PC-9 (cell line): Measurements from ENCODE around the gene IMMT. TPM values are rescaled to one million over a fixed set of nuclear protein-coding genes. Genes with fewer than 3 reads are reported as not detected.

Source experiments
- BruUV-seq: library from RNA; stranded (reverse); fragments of 400-500 nt; replicated peaks from 2 replicates; lab custom pipeline; 2021; lab: Mats Ljungman, UMichigan
- CTCF ChIA-PET: fragments of 300-600 bp; sonication (Branson Sonifier 250); formaldehyde crosslinking; loops from one replicate; lab custom pipeline; 2022; ENCODE audit warnings: antibody characterized with exemption; lab: Charles Lee
- POLR2A ChIA-PET: fragments of 300-600 bp; sonication (Branson Sonifier 250); formaldehyde crosslinking; loops from one replicate; lab custom pipeline; 2022; ENCODE audit warnings: antibody characterized with exemption; ENCODE audit not compliant: unreplicated experiment; lab: Charles Lee
- DNase-seq, 2 experiments: peaks; one replicate each; pipeline versions ENCODE4 v3.0.0 to v3.0.0-alpha.2; 2015 to 2022; ENCODE audit warnings: mixed read lengths in 1 of 2
- H2AFZ ChIP-seq: fragments of 200-600 bp; sonication (generic); 2 replicates; pipeline ENCODE4 v1.8.1; 2017; ENCODE audit warnings: antibody characterized with exemption
- H3F3A ChIP-seq: fragments of 200-600 bp; sonication (generic); 2 replicates; pipeline ENCODE4 v1.8.1; 2017; ENCODE audit warnings: antibody characterized with exemption, mild to moderate bottlenecking, low read depth; ENCODE audit not compliant: insufficient read depth
- H3K27ac ChIP-seq: fragments of 200-600 bp; sonication (generic); 2 replicates; pipeline ENCODE4 v1.6.1; 2016; ENCODE audit warnings: mixed run types
- H3K27me3 ChIP-seq: fragments of 200-600 bp; sonication (generic); 2 replicates; pipeline ENCODE4 v1.6.1; 2016; ENCODE audit warnings: low read depth, mixed run types; ENCODE audit not compliant: insufficient read depth
- H3K36me3 ChIP-seq: fragments of 200-600 bp; sonication (generic); 2 replicates; pipeline ENCODE4 v1.6.1; 2016; ENCODE audit warnings: low read depth, mixed run types
- H3K4me1 ChIP-seq: fragments of 200-600 bp; sonication (generic); replicated peaks from 2 replicates; pipeline ENCODE4 v1.6.1; 2016; ENCODE audit warnings: mixed run types; ENCODE audit not compliant: insufficient read depth
- H3K4me2 ChIP-seq: fragments of 200-600 bp; sonication (generic); 2 replicates; pipeline ENCODE4 v1.6.1; 2017; ENCODE audit warnings: mixed run types
- H3K4me3 ChIP-seq: fragments of 200-600 bp; sonication (generic); 2 replicates; pipeline ENCODE4 v1.6.1; 2016; ENCODE audit warnings: mixed run types
- H3K79me2 ChIP-seq: fragments of 200-600 bp; sonication (generic); 2 replicates; pipeline ENCODE4 v1.6.1; 2017; ENCODE audit warnings: low read depth, mixed run types
- H3K9me2 ChIP-seq: fragments of 200-600 bp; sonication (generic); 2 replicates; pipeline ENCODE4 v1.8.1; 2017; ENCODE audit warnings: mild to moderate bottlenecking; ENCODE audit not compliant: insufficient read depth
- H3K9me3 ChIP-seq: fragments of 200-600 bp; sonication (generic); 2 replicates; pipeline ENCODE4 v1.8.1; 2016; ENCODE audit warnings: low read depth; ENCODE audit not compliant: insufficient read depth
- H4K20me1 ChIP-seq: fragments of 200-600 bp; sonication (generic); 2 replicates; pipeline ENCODE4 v1.8.1; 2017; ENCODE audit not compliant: insufficient read depth
- EZH2 ChIP-seq: fragments of 200-600 bp; sonication (generic); IDR thresholded peaks from 2 replicates; pipeline ENCODE4 v1.8.0; 2017; ENCODE audit warnings: antibody characterized with exemption, low read depth
- intact Hi-C: fragments of 100-400 bp; cut with micrococcal nuclease; formaldehyde crosslinking; loops from one replicate; pipeline ENCODE4 v1.10.0; 2022; ENCODE audit not compliant: unreplicated experiment
- total RNA-seq: library from RNA; stranded (reverse); gene quantifications from 2 replicates; pipeline ENCODE4 v1.2.3, GENCODE V29; 2021
- TF ChIP-seq, protein P1 (sequence below): fragments of 200-600 bp; sonication (generic); conservative IDR thresholded peaks from 2 replicates; pipeline ENCODE4 v1.6.1; 2017; ENCODE audit warnings: mixed run types, antibody characterized with exemption, mild to moderate bottlenecking, moderate library complexity

IMMT gene
- total RNA-seq, 1 experiment from 2014 or later = 114 TPM

DNA sequence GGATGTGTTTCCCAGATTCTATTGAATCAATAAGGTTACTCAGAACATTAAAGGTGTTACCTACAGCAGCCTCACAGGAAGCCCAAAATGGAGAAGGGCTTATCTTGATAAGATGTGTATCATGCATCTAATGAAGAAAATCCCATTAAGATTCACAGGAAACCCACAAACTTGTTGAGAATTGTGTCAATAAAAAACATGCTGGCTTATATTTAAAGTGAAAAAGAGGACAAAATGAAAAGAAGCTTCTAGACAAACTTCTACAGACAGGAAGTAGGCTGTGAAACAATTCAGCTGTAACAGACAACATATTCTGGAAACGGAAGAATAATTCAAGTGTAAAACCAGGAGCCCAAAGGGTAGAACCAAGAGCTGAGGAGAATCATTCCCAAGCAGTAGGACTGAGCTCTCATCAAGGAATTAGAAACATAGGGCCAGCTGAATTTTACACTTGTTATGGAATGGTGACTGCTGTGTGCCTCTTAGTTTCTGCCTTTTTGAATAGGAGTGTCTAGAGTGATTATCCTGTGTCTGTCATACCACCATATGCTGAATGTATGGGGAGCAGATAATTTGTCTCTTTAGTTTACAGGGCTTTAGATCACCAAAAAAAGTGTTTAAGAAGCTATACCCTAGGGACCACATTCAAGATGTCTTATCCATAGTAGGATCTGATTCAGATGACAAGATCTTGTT, 9.6 kb downstream of the IMMT start:
- Histone ChIP-seq H3K27me3 (no peaks in the 10 kb centered on the region), H3K4me2 (no peak overlapping the region), H3K79me2 (peaks cover 96% of the 10 kb centered on the region), H2AFZ (no peak overlapping the region), H4K20me1 (peaks cover 85% of the 10 kb centered on the region), H3K9me2 (no peaks in the 10 kb centered on the region), H3F3A (peaks cover 7% of the 10 kb centered on the region; the same call in 1 of the 2 replicates), H3K9me3 (no peaks in the 10 kb centered on the region), H3K27ac (0 out of 2 replicates have a peak overlapping the region, but pooled peaks have one; percentile 11), H3K4me3 (no peak overlapping the region), H3K4me1 (no peaks in the 10 kb centered on the region), H3K36me3 (peaks cover 14% of the 10 kb centered on the region)
- BruUV-seq = no TSS peak
- CTCF ChIA-PET = no interaction called here
- POLR2A ChIA-PET = no interaction called here
- intact Hi-C loops = no loop called here
- TF ChIP-seq, protein P1, sequence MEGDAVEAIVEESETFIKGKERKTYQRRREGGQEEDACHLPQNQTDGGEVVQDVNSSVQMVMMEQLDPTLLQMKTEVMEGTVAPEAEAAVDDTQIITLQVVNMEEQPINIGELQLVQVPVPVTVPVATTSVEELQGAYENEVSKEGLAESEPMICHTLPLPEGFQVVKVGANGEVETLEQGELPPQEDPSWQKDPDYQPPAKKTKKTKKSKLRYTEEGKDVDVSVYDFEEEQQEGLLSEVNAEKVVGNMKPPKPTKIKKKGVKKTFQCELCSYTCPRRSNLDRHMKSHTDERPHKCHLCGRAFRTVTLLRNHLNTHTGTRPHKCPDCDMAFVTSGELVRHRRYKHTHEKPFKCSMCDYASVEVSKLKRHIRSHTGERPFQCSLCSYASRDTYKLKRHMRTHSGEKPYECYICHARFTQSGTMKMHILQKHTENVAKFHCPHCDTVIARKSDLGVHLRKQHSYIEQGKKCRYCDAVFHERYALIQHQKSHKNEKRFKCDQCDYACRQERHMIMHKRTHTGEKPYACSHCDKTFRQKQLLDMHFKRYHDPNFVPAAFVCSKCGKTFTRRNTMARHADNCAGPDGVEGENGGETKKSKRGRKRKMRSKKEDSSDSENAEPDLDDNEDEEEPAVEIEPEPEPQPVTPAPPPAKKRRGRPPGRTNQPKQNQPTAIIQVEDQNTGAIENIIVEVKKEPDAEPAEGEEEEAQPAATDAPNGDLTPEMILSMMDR = no peak
- no peak for TF ChIP-seq EZH2
- DNase-seq = no peak

DNA sequence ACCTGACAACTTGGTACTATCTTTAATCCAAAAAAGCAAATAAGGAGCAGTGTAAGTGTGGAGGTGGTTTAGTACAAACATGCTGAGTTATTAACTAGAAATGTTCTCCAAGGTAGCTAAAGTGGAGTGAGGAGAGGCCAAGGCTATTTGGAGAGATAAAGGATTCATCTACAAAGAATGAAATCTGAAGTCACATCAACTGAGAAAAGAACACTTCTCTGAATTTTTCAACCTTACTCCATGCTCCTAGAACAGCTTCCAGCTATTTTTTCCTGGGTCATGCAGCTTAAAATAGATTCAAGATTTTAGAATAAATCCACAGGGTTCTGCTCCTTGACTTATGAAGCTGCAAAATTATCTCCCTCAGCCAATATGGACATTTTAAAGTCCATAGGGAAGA, 18.7 kb downstream of the IMMT start:
- CTCF ChIA-PET = no interaction called here
- Histone ChIP-seq H3K4me2 (no peak overlapping the region), H3K4me3 (no peak overlapping the region), H3K4me1 (no peaks in the 10 kb centered on the region), H3K36me3 (peaks cover 40% of the 10 kb centered on the region), H3K79me2 (peaks cover 19% of the 10 kb centered on the region), H2AFZ (no peak overlapping the region), H3K27me3 (no peaks in the 10 kb centered on the region), H3K27ac (no peak overlapping the region), H3K9me3 (no peaks in the 10 kb centered on the region), H3F3A (no peaks in the 10 kb centered on the region), H3K9me2 (no peaks in the 10 kb centered on the region), H4K20me1 (peaks cover 48% of the 10 kb centered on the region)
- POLR2A ChIA-PET = no interaction called here
- BruUV-seq = no TSS peak
- no peak for DNase-seq
- TF ChIP-seq EZH2 = no peak
- TF ChIP-seq, protein P1 = no peak
- intact Hi-C loops = loop anchor here (10.0 kb wide), 1 partner anchor 52 kb away; no protein-coding TSS in a partner anchor

DNA sequence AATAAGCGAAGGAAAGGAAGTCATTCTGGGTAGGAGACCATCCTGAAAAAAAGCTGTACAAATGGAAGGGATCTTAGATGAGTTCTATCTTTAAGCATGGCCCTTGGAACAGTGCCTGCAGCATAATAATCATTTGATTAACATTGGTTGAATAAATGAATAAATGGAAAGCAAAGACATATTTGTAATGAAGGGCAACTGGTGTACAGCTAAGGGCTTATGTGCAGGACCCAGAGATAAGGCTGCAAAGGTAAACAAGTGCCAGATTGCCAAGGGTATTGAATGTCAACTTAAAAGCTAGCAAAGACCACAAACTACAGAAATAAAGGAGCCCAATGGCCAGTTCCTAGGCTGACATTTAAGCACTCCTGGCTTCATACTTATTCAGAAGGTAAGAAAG, 19.4 kb downstream of the IMMT start:
- POLR2A ChIA-PET = no interaction called here
- BruUV-seq = no TSS peak
- peaks cover 13% of the 10 kb centered on the region for H3K79me2 ChIP-seq

More for the DNA sequence above, 19.4 kb downstream of the IMMT start:
- Histone ChIP-seq H4K20me1 (peaks cover 42% of the 10 kb centered on the region), H3F3A (no peaks in the 10 kb centered on the region), H3K9me2 (no peaks in the 10 kb centered on the region), H3K27ac (no peak overlapping the region), H3K9me3 (no peaks in the 10 kb centered on the region), H3K4me3 (no peak overlapping the region), H3K27me3 (no peaks in the 10 kb centered on the region), H3K4me2 (no peak overlapping the region), H3K36me3 (peaks cover 36% of the 10 kb centered on the region), H2AFZ (no peak overlapping the region), H3K4me1 (no peaks in the 10 kb centered on the region)
- CTCF ChIA-PET = no interaction called here
- no peak for DNase-seq
- intact Hi-C loops = loop anchor here (10.0 kb wide), 1 partner anchor 51 kb away; no protein-coding TSS in a partner anchor
- TF ChIP-seq, protein P1 = no peak
- TF ChIP-seq EZH2 = no peak
